Body of pancreas (tissue), 4 donors: ENCODE results near the gene PAK4. TPM values are rescaled to one million over a fixed set of nuclear protein-coding genes. Genes with fewer than 3 reads are reported as not detected.
"Not testable (repeated sequence)": the region's sequence is repeated elsewhere in the genome, so short reads cannot be mapped to it uniquely, and the experiment has no call there.

Experiments
- ATAC-seq: fragments of 150-250 bp; one replicate; pipeline ENCODE4 v1.9.1; 2016
- DNase-seq, 4 donors: peaks; one replicate each; pipeline ENCODE4 v3.0.0-alpha.2; 2019
- H3K27ac ChIP-seq, 4 donors: fragments of 200-600 bp; sonication (generic); 1 replicate in 3 of 4; 2 replicates in 1 of 4; pipeline versions ENCODE4 v1.5.1 to v1.6.1; 2016 to 2019; ENCODE audit warnings: mild to moderate bottlenecking in 1 of 4, mixed read lengths in 1 of 4, moderate library complexity in 1 of 4
- H3K27me3 ChIP-seq, 2 donors: fragments of 200-600 bp; sonication (generic); one replicate each; pipeline ENCODE4 v1.6.0; 2016; ENCODE audit warnings: mild to moderate bottlenecking in 1 of 2
- H3K36me3 ChIP-seq, 2 donors: fragments of 200-600 bp; sonication (generic); replicated peaks in 1 of 2; 2 replicates each; pipeline ENCODE4 v1.5.1; 2016; ENCODE audit warnings: low read depth in 2 of 2; ENCODE audit not compliant: insufficient read depth in 1 of 2
- H3K4me1 ChIP-seq: fragments of 200-600 bp; sonication (generic); one replicate; pipeline ENCODE4 v1.6.0; 2016
- H3K4me3 ChIP-seq, 2 donors: fragments of 200-600 bp; sonication (generic); 1 replicate in 1 of 2; 2 replicates in 1 of 2; pipeline ENCODE4 v1.5.1; 2016 to 2019
- H3K9me3 ChIP-seq, 3 donors: fragments of 200-600 bp; sonication (generic); 1 replicate in 2 of 3; 2 replicates in 1 of 3; pipeline ENCODE4 v1.5.1; 2016
- POLR2A ChIP-seq, 3 donors: fragments of 450-650 bp; IDR thresholded peaks; one replicate each; pipeline ENCODE4 v1.6.1; 2016; ENCODE audit warnings: antibody characterized with exemption in 3 of 3, mild to moderate bottlenecking in 2 of 3
- whole genome bisulfite sequencing, 2 donors: methylation state at CpG; one replicate each; pipeline ENCODE4 v1.1.5; 2017; 5-methylcytosine and 5-hydroxymethylcytosine counted together
- intact Hi-C: fragments of 100-400 bp; cut with DNase I; formaldehyde crosslinking; loops from one replicate; pipeline ENCODE4 v1.15.1; 2023
- total RNA-seq, 2 donors: library from RNA; depleted of rRNA; stranded (reverse); fragments of >200 nt; gene quantifications; one replicate each; pipeline ENCODE4 v1.1.0, GENCODE V29; 2016
- TF ChIP-seq, protein P1 (sequence below), 7 experiments: fragments of 450-650 bp in 4 of 7; fragments of 200-600 bp in 3 of 7; sonication (generic) in 3 of 7; IDR thresholded peaks; one replicate each; pipeline ENCODE4 v1.5.1; 2016 to 2019; ENCODE audit warnings: antibody characterized with exemption in 7 of 7

Gene PAK4
- total RNA-seq, 2 donors from 2014 or later = 18.9 to 40.2 TPM

DNA sequence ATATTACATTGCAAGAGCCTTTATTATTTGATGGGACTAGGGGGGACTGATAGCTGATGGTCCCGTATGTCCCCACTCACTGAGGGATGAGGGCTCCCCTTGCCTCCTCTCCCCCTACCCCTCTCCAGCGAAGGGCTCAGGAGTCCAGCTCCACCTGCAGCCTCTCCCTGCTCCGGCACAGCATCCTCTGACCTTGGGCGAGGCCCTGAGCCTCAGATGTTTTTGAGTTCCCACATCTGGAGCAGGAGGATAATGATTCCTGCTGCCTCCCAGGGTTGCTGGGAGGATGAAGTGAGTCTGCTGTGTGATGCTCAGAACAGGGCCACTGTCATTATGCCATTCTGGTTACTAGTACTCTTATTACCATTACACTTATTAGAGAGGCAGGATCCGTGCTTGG, 15.0 kb downstream of the PAK4 start:
- intact Hi-C loops = no loop called here
- H3K4me3 ChIP-seq = no peak overlapping the region
- ATAC-seq (no peak), DNase-seq (no peak)
- TF ChIP-seq POLR2A (IDR thresholded peaks at IDR 0.05) = no peak
- TF ChIP-seq, protein P1, sequence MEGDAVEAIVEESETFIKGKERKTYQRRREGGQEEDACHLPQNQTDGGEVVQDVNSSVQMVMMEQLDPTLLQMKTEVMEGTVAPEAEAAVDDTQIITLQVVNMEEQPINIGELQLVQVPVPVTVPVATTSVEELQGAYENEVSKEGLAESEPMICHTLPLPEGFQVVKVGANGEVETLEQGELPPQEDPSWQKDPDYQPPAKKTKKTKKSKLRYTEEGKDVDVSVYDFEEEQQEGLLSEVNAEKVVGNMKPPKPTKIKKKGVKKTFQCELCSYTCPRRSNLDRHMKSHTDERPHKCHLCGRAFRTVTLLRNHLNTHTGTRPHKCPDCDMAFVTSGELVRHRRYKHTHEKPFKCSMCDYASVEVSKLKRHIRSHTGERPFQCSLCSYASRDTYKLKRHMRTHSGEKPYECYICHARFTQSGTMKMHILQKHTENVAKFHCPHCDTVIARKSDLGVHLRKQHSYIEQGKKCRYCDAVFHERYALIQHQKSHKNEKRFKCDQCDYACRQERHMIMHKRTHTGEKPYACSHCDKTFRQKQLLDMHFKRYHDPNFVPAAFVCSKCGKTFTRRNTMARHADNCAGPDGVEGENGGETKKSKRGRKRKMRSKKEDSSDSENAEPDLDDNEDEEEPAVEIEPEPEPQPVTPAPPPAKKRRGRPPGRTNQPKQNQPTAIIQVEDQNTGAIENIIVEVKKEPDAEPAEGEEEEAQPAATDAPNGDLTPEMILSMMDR (IDR thresholded peaks at IDR 0.05) = no peak
- H3K27ac ChIP-seq = peak overlapping the region in 1 of 4 donors; percentile 76
- H3K36me3 ChIP-seq = no peaks in the 10 kb centered on the region
- peaks cover 82% of the 10 kb centered on the region for H3K4me1 ChIP-seq
- 43 to 70% methylated on average over 4 to 5 of the region's 5 CpGs for WGBS, 2 donors
- no peaks in the 10 kb centered on the region for H3K9me3 ChIP-seq
- H3K27me3 ChIP-seq = no peaks in the 10 kb centered on the region

DNA sequence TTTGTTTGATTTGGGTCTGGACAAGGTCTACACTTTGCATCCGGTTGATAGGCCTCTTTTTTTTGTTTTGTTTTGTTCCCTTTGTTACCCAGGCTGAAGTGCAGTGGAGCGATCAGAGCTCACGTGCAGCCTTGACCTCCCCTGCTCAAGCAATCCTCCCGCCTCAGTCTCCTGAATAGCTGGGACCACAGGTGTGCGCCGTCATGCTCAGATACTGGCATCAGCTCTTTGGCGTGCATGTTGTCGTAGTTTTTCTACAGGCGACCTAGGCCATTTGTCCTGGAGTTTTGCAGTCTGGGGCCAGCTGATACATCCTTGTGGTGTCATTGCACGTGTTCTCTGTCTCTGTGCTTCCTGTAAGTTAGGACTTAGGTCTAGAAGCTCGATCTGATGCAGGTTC, 16.3 kb downstream of the PAK4 start:
- Histone ChIP-seq H3K27me3 (no peaks in the 10 kb centered on the region), H3K27ac (no peak overlapping the region), H3K4me3 (no peak overlapping the region), H3K36me3 (no peaks in the 10 kb centered on the region), H3K4me1 (peaks cover 82% of the 10 kb centered on the region), H3K9me3 (no peaks in the 10 kb centered on the region)
- 71 to 75% methylated on average over 11 of the region's 11 CpGs for whole genome bisulfite sequencing, 2 donors
- TF ChIP-seq, protein P1 (IDR thresholded peaks at IDR 0.05) = no peak
- no peak for TF ChIP-seq POLR2A (IDR thresholded peaks at IDR 0.05)
- DNase-seq = no peak
- intact Hi-C loops = no loop called here
- ATAC-seq = no peak

DNA sequence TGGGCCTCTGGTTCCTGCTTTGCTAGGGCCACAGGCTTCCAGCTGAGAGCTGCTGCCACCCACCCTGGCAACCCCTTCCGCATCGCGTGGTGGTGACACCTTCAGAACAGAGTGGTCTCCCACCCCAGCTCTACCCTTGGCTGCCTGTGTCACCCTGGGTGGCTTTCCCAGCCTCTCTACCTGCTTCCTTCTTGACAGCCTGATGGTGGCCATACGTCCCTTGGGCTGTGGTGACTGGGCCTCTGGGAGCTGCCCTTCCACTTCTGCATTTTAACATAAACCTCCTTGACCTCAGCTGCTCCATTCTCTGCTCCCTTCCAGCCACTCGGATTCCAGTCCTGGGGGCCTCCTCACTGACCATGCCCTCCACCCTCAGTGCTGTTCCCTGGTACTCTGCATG, 17.0 kb downstream of the PAK4 start:
- H3K4me3 ChIP-seq = no peak overlapping the region
- TF ChIP-seq POLR2A (IDR thresholded peaks at IDR 0.05) = no peak
- H3K9me3 ChIP-seq = no peaks in the 10 kb centered on the region
- no peaks in the 10 kb centered on the region for H3K36me3 ChIP-seq
- DNase-seq (no peak), ATAC-seq (no peak)
- WGBS, 2 donors = 63 to 92% methylated on average over 5 of the region's 5 CpGs
- intact Hi-C loops = no loop called here
- no peaks in the 10 kb centered on the region for H3K27me3 ChIP-seq
- peak overlapping the region in 3 of 4 donors; percentile 3 to 42 (median 16) for H3K27ac ChIP-seq
- H3K4me1 ChIP-seq = peaks cover 78% of the 10 kb centered on the region

DNA sequence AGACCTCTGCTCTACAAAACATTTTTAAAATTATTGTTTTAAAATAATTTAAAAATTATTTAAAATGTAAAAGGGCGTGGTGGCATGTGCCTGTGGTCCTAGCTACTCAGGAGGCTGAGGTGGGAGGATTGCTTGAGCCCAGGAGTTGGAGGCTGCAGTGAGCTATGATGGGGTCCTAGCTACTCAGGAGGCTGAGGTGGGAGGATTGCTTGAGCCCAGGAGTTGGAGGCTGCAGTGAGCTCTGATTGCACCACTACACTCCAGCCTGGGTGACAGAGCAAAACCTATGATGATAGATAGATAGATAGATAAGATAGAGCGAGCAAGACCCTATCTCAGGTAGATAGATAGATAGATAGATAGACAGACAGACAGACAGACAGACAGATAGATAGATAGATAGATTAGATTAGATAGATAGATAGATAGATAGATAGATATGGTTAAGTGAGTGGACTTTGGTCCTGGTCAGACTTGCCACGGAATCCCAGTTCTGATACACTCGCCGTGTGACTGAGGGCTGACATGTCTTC, 18.2 kb downstream of the PAK4 start:
- H3K27me3 ChIP-seq, H3K9me3 ChIP-seq, intact Hi-C loops, DNase-seq, H3K4me3 ChIP-seq, H3K36me3 ChIP-seq: not testable (repeated sequence)
- ATAC-seq = peak; percentile 7
- 50 to 53% methylated on average over 5 of the region's 5 CpGs for WGBS, 2 donors
- Histone ChIP-seq H3K4me1 (peaks cover 66% of the 10 kb centered on the region), H3K27ac (peak overlapping the region; percentile 71 to 84 (median 76))

DNA sequence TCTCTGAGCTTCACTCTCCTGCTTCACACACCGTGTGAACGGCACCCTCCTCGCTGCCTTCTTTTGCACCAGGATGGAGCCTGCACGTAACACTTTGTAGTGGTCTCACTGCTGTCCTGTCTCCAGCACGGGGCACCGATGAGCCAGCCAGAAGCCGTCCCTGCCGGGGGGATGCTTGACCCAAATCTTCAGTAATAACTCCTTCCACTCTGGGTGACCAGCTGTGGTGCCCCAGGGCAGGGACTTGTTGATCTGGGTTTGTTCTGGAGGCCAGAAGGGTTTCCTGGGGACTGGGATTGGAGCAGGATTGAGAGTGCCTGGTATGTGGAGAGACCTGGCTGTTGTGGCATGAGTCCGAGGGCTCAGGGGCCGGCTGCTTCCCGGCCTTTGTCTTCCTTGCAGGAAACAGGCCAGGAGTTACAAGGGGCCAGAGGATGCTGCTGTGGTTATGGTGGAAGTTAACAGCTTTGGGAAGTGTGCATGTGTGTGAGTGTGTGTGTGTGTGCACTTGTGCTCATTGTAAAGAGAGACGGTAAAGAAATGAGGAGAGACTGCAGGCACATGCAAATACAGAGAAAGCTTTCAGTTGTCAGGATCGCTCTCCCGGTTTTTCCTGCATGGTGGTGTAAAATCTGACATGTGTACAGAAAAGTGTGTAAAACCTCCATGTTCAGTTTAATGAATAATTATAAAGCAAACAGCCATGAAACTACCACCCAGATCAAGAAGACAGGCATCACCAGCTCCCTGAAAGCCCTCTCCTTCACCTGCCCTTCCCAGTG, 18.9 kb downstream of the PAK4 start:
- intact Hi-C loops = no loop called here
- DNase-seq (peak in 1 of 4 donors; percentile 41), ATAC-seq (peak; percentile 36)
- Histone ChIP-seq H3K9me3 (no peaks in the 10 kb centered on the region), H3K4me3 (no peak overlapping the region), H3K36me3 (no peaks in the 10 kb centered on the region), H3K4me1 (peaks cover 60% of the 10 kb centered on the region), H3K27ac (peak overlapping the region; percentile 71 to 84 (median 76)), H3K27me3 (no peaks in the 10 kb centered on the region)
- 24 to 32% methylated on average over 13 to 14 of the region's 14 CpGs for WGBS, 2 donors
- TF ChIP-seq, protein P1 (IDR thresholded peaks at IDR 0.05) = no peak
- TF ChIP-seq POLR2A (IDR thresholded peaks at IDR 0.05) = no peak
